Skeletal muscle satellite cell (primary cell): ENCODE results near the gene EAPP.
"Not testable (repeated sequence)": the region's sequence is repeated elsewhere in the genome, so short reads cannot be mapped to it uniquely, and the experiment has no call there.

Experiments
- H3K27me3 ChIP-seq: 2 replicates; pipeline ENCODE4 v1.7.0; 2013; ENCODE audit warnings: low read length; ENCODE audit not compliant: control insufficient read depth, insufficient read depth
- H3K36me3 ChIP-seq: 2 replicates; pipeline ENCODE4 v1.7.0; 2013; ENCODE audit warnings: mild to moderate bottlenecking, control low read depth, low read length; ENCODE audit not compliant: insufficient read depth
- H3K4me1 ChIP-seq: 2 replicates; pipeline ENCODE4 v1.7.0; 2013; ENCODE audit warnings: low read length; ENCODE audit not compliant: control insufficient read depth, insufficient read depth
- H3K4me2 ChIP-seq: 2 replicates; pipeline ENCODE4 v1.7.0; 2013; ENCODE audit warnings: mild to moderate bottlenecking, low read length
- H3K4me3 ChIP-seq: 2 replicates; pipeline ENCODE4 v1.7.0; 2013; ENCODE audit warnings: low read length
- H3K9ac ChIP-seq: 2 replicates; pipeline ENCODE4 v1.7.0; 2013; ENCODE audit warnings: mild to moderate bottlenecking, low read depth, low read length, moderate library complexity
- H3K9me3 ChIP-seq: replicated peaks from 2 replicates; pipeline ENCODE4 v1.7.0; 2013; ENCODE audit warnings: mild to moderate bottlenecking, control low read depth, low read length

EAPP gene

DNA sequence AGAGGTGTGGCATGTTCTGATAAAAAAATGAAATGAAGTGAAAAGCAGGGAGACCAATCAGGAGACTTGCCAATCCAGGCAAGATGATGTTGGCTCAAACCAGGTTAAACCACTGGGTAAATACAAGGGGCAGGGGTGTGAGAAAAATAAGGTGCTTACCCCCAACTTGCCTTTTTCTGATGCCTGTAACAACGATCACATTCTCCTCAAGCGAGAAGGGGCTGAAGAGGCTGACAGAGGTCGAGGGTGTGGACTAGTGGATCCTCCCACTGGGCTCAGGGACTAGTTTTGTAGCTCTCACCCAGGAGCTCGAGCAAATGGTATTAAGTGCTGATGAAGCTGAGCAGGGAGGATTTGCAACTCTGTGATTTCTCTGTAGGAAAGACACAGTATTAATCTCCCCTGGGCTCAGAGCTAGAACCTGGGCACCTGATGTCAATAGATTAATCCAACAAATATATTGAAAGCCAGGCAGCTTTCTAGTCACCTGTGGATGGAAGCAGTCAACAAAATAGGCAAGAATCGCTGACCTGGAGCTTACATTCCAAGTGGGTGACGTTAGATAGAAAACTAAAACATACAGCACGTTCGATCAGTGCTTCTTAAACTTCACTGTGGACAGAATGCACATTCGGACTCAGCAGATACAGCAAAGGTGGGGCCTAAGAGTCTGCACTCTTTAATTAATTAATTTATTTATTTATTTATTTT, 15.2 kb upstream of the EAPP start:
- Histone ChIP-seq H3K9me3 (no peaks in the 10 kb centered on the region), H3K4me1 (peaks cover 4% of the 10 kb centered on the region)

DNA sequence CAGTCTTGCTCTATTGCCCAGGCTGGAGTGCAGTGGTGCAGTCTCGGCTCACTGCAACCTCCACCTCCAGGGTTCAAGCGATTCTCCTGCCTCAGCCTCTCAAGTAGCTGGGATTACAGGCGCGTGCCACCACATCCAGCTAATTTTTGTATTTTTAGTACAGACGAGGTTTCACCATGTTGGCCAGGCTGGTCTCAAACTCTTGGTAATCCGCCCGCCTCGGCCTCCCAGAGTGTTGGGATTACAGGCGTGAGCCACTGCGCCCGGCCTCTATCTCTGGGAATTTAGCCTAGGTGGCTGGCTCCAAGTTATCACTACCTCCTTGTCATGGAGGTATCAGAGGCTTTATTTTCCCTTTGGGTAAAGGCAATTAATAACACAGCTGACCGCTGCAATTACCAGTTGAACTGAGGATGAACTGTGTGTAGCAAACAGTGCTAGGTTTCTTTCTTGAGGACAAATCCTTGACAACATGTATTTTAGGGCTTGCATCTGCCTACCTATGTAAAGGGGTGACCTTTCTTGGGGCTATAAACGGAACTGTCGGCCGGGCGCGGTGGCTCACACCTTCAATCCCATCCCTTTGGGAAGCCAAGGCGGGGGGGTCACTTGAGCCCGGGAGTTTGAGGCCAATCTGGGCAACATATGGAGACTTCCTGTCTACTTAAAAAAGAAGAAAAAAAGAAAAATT, 9.9 kb upstream of the EAPP start:
- not testable (repeated sequence) for H3K9ac ChIP-seq, H3K27me3 ChIP-seq, H3K4me2 ChIP-seq, H3K36me3 ChIP-seq, H3K9me3 ChIP-seq, H3K4me1 ChIP-seq, H3K4me3 ChIP-seq

More for the DNA sequence above, 15.2 kb upstream of the EAPP start:
- no peaks in the 10 kb centered on the region for H3K27me3 ChIP-seq
- peak overlapping the region; percentile 24 for H3K4me2 ChIP-seq
- no peak overlapping the region for H3K4me3 ChIP-seq
- H3K36me3 ChIP-seq: no peaks in the 10 kb centered on the region
- no peak overlapping the region for H3K9ac ChIP-seq

DNA sequence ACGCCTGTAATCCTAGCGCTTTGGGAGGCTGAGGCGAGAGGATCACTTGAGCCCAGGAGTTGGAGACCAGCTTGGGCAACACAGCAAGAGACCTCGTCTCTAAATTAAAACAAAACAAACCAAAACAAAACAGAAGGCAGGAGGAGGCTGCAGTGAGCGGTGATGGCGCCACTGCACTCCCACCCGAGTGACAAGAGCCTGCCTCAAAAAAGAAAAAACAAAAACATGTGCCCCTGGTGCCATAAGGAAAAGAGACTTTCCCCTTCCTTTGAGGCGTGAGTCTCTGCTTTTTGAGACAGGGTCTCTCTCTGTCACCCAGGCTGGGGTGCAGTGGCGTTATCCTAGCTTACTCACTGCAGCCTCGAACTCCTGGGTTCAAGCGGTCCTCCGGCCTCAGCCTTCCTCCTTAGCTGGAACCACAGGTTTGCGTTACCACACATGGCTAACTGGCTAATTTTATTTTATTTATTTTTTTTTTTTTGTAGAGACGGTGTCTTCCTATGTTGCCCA, 9.0 kb upstream of the EAPP start:
- Histone ChIP-seq H3K27me3 (no peaks in the 10 kb centered on the region), H3K4me2 (no peak overlapping the region), H3K9ac (no peak overlapping the region), H3K9me3 (no peaks in the 10 kb centered on the region), H3K4me1 (no peaks in the 10 kb centered on the region), H3K4me3 (no peak overlapping the region), H3K36me3 (no peaks in the 10 kb centered on the region)

GRCh38 chr14:34547136-34547520, 7.6 kb upstream of the EAPP start:
- H3K27me3 ChIP-seq, H3K4me1 ChIP-seq: not testable (repeated sequence)

DNA sequence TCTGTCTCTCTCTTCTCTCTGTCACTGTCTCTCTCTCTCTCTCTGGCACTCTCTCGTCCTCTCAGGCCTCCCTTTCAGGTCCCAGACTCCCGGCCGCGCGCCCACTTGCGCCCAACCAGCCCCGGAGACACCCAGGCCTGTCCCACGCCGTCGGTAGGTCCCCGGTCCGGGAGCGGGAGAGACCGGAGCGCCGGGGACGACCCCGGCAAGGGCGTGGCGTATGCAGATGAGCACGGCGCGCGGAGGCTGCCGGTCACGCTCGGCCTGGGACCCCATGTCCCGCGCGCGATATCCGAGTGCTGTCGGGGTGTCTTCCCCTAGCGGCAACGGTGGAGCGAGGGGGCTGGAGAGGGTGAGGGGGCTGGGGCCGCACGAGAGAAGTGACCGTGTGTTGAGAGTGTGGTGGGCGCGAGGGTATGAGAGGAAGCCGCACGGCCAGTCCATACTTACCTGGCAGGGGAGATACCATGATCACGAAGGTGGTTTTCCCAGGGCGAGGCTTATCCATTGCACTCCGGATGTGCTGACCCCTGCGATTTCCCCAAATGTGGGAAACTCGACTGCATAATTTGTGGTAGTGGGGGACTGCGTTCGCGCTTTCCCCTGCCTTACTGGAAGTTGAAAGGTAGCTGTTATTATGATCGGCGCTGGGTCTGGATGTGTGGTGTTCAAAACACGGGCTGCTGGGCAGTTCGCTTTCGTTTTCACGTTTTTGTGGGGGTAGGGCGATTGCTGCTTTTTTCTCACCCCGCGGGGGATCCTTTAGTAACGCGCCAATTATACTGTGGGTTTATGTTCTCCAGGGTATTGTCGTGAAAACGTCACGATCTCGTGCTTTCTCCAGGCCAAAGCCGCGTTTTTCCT, 7.0 kb upstream of the EAPP start:
- not testable (repeated sequence) for H3K9ac ChIP-seq, H3K4me1 ChIP-seq, H3K4me3 ChIP-seq

More at GRCh38 chr14:34547136-34547520, 7.6 kb upstream of the EAPP start:
- not testable (repeated sequence) for H3K4me2 ChIP-seq, H3K36me3 ChIP-seq, H3K9ac ChIP-seq, H3K4me3 ChIP-seq, H3K9me3 ChIP-seq

DNA sequence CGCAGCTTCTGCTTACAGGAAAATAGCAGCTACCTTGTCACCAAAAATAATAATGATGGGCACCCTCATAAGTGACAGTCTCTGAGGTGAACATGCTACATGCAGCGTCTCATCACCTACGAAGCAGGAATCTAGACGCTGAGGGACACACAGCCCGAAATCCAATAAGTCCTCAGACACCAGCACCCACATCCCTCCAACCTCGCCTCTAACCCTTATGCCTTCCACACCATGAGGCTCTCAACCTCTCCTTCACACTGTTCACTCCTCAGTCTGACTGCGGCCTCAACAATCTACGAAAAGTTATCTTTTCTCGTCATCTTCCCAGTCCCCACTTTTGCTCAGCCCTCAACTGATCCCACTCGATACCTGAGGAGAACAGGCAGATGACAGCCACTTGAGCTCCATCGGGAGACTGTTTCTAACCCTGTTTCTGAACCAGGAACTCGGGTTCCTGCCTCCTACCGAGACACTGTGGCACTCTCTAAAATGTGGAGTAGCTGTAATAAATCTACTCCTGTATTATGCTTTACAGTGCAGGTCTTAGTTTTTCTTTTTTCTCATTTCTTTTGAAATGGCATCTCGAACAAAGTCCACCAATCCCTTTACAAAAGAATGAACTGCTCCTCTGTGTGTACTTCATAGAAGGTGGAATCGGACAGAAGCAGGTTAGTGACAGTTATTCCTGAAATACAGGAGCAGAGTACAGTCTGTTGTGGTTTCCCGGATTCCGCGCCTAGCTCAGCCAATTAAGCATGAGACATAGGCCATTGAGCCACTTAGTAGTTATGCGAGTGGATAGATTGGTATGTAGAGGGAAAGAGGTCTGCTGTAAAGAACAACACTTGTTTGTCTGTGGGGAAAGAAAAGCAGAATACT, 919 bp upstream of the EAPP start:
- H3K27me3 ChIP-seq, H3K36me3 ChIP-seq, H3K9me3 ChIP-seq: not testable (repeated sequence)
- Histone ChIP-seq H3K4me1 (peaks cover 14% of the 10 kb centered on the region), H3K4me3 (peak overlapping the region; percentile 99), H3K4me2 (peak overlapping the region; percentile 67), H3K9ac (peak overlapping the region; percentile 100)

More for the DNA sequence above, 7.0 kb upstream of the EAPP start:
- not testable (repeated sequence) for H3K36me3 ChIP-seq, H3K27me3 ChIP-seq, H3K4me2 ChIP-seq, H3K9me3 ChIP-seq

DNA sequence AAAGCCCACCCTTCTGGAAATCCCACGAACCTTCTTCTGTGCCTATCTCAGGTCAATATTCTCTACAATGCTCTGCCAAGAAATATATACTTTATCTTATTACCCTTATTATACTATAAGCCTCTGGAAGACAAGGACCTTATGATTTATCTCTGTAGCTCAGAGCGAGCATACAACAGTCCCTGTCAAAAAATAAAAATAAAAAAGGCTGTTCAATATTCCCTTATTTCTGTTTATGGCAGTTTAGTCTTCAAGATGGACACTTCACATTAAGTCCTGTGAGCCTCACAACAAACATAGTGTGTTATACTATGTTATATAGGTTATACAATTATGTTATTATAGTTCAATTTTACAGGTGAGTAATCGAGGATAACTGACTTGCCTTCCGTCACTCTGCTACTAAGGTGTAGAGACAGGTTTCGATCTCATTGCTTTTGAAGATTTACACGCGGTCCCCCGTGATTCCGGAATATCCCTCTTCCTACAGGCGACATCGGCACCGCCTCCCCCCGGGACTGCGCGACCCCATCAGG, 562 bp downstream of the EAPP start:
- peak overlapping the region; percentile 93 for H3K4me2 ChIP-seq
- no peaks in the 10 kb centered on the region for H3K9me3 ChIP-seq
- peaks cover 14% of the 10 kb centered on the region for H3K4me1 ChIP-seq
- H3K4me3 ChIP-seq: peak overlapping the region; percentile 99
- peak overlapping the region; percentile 100 for H3K9ac ChIP-seq
- H3K36me3 ChIP-seq: peaks cover 8% of the 10 kb centered on the region
- H3K27me3 ChIP-seq: no peaks in the 10 kb centered on the region

DNA sequence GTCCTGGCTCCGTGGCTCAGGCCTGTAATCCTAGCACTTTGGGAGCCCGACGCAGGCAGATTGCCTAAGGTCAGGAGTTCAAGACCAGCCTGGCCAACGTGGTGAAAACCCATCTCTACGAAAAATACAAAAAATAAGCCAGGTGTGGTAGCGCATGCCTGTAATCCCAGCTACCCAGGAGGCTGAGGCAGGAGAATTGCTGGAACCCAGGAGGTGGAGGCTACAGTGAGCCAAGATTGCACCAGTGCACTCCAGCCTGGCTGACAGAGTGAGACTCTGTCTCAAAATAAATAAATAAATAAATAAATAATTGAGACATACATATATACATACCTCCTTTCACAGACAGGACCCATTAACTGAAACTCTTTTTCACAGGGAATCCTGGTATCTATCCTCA, 1.4 kb downstream of the EAPP start:
- Histone ChIP-seq H3K4me1 (peaks cover 14% of the 10 kb centered on the region), H3K4me2 (peak overlapping the region; percentile 93)

DNA sequence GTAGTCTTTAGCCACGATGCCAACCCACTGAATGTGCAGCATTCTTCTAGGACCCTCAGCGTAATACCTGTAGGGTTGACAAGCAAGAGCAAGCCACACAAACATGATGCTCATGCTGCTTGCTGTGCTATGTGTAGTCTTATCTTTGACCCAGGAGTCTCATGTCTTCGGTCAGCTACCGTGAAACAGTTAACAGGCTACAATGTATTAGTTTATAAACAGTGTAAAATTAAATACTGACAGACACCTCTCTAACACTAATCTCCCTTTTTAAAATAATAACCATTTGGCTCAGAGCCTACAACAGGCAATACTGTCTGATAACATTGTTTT, 1.9 kb downstream of the EAPP start:
- H3K36me3 ChIP-seq: peaks cover 17% of the 10 kb centered on the region
- no peaks in the 10 kb centered on the region for H3K9me3 ChIP-seq
- H3K9ac ChIP-seq: no peak overlapping the region
- peak overlapping the region; percentile 93 for H3K4me2 ChIP-seq
- H3K27me3 ChIP-seq: no peaks in the 10 kb centered on the region
- no peak overlapping the region for H3K4me3 ChIP-seq
- peaks cover 14% of the 10 kb centered on the region for H3K4me1 ChIP-seq

More for the DNA sequence above, 1.4 kb downstream of the EAPP start:
- Histone ChIP-seq H3K9ac (peak overlapping the region; percentile 100), H3K36me3 (peaks cover 12% of the 10 kb centered on the region), H3K4me3 (peak overlapping the region; percentile 99)
- not testable (repeated sequence) for H3K27me3 ChIP-seq, H3K9me3 ChIP-seq

- Histone ChIP-seq H3K4me1 (peaks cover 14% of the 10 kb centered on the region), H3K36me3 (peaks cover 17% of the 10 kb centered on the region), H3K9me3 (no peaks in the 10 kb centered on the region), H3K4me3 (no peak overlapping the region), H3K4me2 (peak overlapping the region; percentile 93), H3K27me3 (no peaks in the 10 kb centered on the region), H3K9ac (no peak overlapping the region)
These were observed 2.4 kb downstream of the EAPP start for GRCh38 chr14:34536951-34537676.
